Measurements from ENCODE around the gene TMEM51.

DNA sequence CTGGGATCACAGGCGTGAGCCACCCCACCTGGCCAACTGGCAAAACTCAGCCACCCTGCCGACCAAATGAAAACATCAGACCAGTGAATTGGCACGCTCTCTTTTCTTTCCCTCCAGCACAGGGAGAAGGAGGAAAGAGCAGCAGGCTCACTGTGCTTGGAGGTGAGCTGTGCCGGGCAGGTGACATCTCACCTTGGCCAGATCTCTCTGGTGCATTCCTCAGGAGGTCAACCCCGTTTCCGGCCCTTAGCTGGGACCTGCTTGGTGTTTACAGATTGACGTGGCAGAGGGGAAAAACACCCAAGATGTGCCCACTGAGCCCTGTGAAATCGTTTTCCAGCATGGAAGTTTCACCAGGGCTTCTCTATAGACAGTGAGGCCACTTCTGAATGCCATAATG lies 45.1 kb downstream of the TMEM51 start:
- TF ChIP-seq, protein P1, sequence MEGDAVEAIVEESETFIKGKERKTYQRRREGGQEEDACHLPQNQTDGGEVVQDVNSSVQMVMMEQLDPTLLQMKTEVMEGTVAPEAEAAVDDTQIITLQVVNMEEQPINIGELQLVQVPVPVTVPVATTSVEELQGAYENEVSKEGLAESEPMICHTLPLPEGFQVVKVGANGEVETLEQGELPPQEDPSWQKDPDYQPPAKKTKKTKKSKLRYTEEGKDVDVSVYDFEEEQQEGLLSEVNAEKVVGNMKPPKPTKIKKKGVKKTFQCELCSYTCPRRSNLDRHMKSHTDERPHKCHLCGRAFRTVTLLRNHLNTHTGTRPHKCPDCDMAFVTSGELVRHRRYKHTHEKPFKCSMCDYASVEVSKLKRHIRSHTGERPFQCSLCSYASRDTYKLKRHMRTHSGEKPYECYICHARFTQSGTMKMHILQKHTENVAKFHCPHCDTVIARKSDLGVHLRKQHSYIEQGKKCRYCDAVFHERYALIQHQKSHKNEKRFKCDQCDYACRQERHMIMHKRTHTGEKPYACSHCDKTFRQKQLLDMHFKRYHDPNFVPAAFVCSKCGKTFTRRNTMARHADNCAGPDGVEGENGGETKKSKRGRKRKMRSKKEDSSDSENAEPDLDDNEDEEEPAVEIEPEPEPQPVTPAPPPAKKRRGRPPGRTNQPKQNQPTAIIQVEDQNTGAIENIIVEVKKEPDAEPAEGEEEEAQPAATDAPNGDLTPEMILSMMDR (IDR thresholded peaks at IDR 0.05) = no peak
- TF ChIP-seq POLR2AphosphoS5 (IDR thresholded peaks at IDR 0.05) (no peak), EP300 (IDR thresholded peaks at IDR 0.05) (no peak), POLR2A (IDR thresholded peaks at IDR 0.05) (no peak)
